HG03045 (cell line): Measurements from ENCODE around the gene IPP.
"Not testable (repeated sequence)": the region's sequence is repeated elsewhere in the genome, so short reads cannot be mapped to it uniquely, and the experiment has no call there.

ENCODE experiments used
- ATAC-seq: cut with Tn5 transposase; IDR thresholded peaks from one replicate; pipeline ENCODE4 v1.9.1; 2021; ENCODE audit warnings: mild to moderate bottlenecking, moderate library complexity; ENCODE audit not compliant: unreplicated experiment

Gene IPP

DNA sequence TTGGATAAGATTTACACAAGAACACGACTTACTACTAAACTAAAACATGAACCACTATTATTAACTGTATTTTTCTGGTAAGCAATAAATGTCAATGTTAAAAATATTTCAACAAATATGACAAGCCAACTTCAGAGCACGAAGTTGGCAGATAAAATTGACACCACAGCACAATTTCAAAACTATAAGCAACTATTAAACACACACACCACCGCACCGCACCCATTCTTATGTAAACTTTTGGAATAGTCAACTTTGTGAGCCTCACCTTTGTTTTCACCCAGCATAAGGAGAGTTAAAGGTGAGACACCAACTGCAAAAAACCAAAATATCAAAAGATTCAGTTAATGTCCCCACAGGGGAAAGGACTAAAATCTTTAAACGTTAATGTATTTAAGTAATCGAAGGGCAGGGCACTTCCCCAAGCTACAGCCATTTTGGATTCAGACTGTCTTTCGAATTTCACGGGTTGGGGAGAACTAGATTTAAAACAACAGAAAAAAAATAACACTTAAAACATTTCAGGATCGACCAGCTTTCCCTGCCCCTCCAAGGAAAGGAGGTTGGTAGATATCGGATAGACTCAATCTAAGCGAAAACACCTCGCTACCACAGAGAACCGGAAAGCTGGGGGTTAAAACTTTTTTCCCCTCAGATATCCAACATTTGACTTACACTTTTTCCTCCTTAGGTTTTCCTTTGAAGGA, 65.0 kb downstream of the IPP start:
- ATAC-seq = no peak

DNA sequence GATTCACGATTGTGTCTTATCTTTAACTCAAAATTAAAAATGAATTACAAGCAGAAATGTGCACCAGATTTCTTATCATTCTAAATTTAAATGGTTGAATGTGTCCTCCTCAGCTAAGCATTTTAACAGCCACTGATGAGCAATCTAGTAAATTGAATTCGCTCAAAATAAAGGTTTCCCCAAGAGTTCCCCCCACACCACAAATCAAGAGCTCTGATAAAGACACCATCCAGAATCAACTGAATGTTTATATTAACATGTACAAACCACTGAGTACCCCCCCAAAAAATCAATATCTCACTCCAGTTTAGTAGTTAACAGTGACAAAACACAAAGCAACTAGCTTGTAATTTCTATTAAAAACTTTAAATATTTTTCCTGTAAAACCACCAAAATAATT, 66.1 kb downstream of the IPP start:
- ATAC-seq = no peak

GRCh38 chr1:45682942-45683341, 67.5 kb downstream of the IPP start:
- ATAC-seq = no peak

- ATAC-seq = no peak
Observed at GRCh38 chr1:45679123-45679522, 71.3 kb downstream of the IPP start.

- ATAC-seq = no peak
Observed at GRCh38 chr1:45678489-45678888, 72.0 kb downstream of the IPP start.

DNA sequence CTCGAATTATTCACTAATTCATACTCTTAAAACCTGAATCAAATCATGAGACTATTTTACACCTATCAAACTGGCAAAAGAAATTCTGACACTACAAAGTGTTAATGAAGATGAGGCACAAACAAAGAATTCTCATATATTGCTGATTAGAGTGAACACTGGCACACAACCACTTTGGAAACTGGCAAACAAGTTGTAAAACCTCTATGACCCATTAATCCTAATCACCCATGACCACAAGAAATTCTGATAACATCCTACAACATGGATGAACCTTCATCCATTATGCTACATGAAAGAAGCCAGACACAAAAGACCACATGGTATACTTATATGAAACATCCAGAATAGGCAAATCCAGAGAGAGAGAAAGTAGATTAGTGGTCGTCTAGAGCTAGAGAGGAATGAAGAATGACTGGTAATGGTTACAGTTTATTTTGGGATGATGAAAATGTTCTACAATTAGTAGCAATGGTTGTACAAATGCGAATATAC, 72.7 kb downstream of the IPP start:
- ATAC-seq = no peak

- ATAC-seq = not testable (repeated sequence)
Observed at GRCh38 chr1:45676553-45676952, 73.9 kb downstream of the IPP start.

- ATAC-seq = no peak
Observed at GRCh38 chr1:45674478-45674877, 76.0 kb downstream of the IPP start.

- ATAC-seq = no peak
Observed at GRCh38 chr1:45673956-45674355, 76.5 kb downstream of the IPP start.

- ATAC-seq = no peak
Observed at GRCh38 chr1:45669859-45670655, 80.4 kb downstream of the IPP start.

DNA sequence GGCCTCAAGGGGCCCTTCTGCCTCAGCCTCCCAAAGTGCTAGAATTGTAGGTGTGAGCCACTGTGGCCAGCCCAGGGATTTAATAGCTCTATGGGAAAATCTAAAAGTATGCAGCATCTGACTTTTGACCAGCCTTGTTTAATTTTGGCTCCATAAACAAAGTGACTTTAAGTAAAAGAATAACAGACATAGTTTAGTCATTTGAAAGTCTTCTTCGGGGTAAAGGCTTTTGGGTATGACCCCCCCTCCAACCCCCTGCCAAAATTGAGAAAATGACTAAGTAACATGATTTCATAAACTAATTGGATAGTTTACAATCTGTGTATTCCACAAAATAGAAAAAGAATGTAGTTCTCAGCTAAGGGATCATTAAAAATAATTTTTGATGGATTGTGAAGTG, 81.1 kb downstream of the IPP start:
- no peak for ATAC-seq

GRCh38 chr1:45668526-45668925, 81.9 kb downstream of the IPP start:
- ATAC-seq = no peak

GRCh38 chr1:45667321-45668111, 82.9 kb downstream of the IPP start:
- ATAC-seq = no peak

DNA sequence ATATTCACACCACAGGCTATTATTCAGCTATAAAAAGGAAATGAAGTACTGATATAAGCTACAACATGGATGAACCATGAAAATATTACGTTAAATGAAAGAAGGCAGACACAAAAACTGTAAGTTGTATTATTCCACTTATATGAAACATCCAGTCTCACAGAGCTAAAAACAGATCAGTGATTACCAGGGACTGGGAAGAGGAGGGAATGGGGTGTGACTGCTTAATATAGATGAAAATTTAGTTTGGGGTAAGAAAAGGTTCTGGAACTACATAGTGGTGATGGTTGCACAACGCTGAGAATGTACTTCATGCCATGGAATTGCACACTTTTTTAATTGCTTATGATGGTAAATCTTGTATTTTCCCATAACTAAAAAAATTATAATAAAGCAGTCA, 83.6 kb downstream of the IPP start:
- ATAC-seq = no peak

DNA sequence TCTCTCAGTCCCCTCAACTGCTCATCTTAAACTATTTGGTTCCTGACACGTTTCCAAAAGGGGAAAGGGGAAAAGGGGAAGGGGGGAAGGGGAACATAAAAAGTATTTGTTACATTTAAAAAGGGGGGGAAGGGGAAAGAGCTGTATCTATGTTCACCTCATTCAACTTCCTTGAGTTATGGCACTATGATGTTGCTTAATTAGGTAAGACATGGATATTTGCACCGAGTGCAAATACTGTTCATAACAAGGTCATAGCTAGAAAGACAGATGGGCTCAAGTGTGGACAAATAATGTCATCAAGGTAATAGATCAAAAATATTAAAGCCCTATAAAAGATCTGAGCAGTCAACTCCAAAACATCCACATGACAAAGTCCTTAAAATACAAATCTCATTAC, 90.1 kb downstream of the IPP start:
- no peak for ATAC-seq

DNA sequence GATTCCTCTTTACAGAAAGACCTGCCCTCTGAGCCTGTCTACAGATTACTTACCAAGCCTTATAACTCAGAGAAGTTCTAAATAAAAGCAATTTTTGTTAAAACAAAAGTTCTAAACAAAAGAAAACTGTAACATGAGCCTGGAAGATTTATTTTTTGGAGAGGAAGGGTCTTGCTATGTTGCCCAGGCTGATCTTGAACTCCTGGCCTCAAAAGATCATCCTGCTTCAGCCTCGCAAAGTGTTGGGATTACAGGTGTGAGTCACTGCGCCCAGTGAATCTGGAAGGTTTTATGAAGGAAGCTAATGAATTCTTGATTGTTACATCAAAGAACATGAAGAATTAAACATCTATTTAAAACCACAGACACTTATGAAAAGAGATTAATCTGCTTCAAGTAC, 91.2 kb downstream of the IPP start:
- no peak for ATAC-seq

- no peak for ATAC-seq
Observed at GRCh38 chr1:45658171-45658570, 92.3 kb downstream of the IPP start.

DNA sequence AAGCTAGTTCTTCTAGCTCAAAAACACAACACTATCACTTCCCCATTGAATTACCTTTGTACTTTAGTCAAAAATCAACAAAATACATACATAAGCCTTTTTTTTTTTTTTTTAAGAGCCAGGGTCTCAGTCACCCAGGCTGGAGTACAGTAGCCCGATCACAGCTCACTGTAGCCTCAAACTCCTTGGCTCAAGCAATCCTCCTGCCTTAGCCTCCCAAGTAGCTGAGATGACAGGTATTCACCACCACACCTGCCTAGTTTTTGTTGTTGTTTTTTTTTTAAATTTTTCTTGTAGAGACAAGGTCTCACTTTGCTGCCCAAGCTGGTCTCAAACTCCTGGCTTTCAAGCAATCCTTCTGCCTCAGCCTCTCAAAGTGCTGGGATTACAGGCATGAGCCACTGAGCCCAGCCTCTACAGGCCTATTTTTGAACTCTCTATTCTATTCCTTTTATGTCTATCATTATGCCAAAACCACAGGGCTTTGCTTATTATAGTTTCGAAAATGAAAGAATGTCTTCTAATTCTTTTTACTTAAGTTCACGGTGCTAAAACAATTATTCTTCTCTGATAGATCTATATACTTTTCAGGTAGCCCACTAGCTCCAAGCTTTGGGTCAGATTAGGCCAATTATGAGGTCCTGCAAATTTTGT, 93.8 kb downstream of the IPP start:
- ATAC-seq = no peak

DNA sequence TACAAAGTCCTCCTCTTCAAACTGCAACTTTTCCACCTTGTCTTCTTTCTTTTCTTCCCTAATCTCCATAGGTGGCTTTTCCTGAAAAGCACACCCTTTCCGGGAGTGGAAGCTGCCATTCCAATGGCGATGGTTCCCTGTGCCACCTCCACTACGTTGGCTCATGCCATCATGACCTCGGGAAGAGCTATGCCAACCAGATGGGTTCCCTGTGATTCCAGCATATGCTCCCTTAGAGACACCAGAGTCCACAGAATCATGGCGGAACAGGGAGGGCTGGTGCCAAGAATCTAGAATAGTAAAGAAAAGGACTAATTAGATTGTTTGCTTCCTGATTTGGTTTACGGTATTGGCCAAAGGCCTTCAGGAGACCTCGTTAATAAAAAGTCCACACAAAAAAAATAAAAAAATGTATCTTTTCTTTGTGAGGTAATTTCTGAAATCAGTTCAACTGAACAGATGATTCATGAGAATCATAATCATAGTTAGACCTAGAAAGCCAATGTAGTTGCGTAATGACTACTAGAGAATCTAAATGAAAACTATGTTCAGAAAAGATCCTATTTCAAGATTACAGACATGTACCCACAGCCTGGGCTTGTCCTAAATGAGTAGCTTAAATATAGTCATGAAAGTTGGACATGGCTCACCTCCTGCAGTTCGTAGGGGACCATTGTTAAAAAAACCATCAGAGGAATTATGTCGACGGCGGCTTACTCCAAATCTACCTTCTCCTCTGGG, 95.7 kb downstream of the IPP start:
- ATAC-seq = no peak
